ENCODE measurements around the gene PIR.

PIR gene

GRCh38 chrX:15475486-15475885 is 17.6 kb downstream of the PIR start:
- DNase-seq: no peak

GRCh38 chrX:15475021-15475420 is 18.1 kb downstream of the PIR start:
- no peak for DNase-seq

- no peak for DNase-seq
Observed at GRCh38 chrX:15474028-15474427, 19.1 kb downstream of the PIR start.

GRCh38 chrX:15472531-15472930 is 20.6 kb downstream of the PIR start:
- DNase-seq: no peak

- peak; percentile 43 for DNase-seq
Observed at GRCh38 chrX:15471028-15471427, 22.1 kb downstream of the PIR start.

GRCh38 chrX:15469613-15470012 is 23.5 kb downstream of the PIR start:
- no peak for DNase-seq

- DNase-seq: peak; percentile 66
Observed at GRCh38 chrX:15468036-15468435, 25.1 kb downstream of the PIR start.

- no peak for DNase-seq
Observed at GRCh38 chrX:15465896-15466651, 27.1 kb downstream of the PIR start.

- DNase-seq: no peak
Observed at GRCh38 chrX:15465347-15465746, 27.8 kb downstream of the PIR start.

- DNase-seq: no peak
Observed at GRCh38 chrX:15464704-15465103, 28.4 kb downstream of the PIR start.

DNA sequence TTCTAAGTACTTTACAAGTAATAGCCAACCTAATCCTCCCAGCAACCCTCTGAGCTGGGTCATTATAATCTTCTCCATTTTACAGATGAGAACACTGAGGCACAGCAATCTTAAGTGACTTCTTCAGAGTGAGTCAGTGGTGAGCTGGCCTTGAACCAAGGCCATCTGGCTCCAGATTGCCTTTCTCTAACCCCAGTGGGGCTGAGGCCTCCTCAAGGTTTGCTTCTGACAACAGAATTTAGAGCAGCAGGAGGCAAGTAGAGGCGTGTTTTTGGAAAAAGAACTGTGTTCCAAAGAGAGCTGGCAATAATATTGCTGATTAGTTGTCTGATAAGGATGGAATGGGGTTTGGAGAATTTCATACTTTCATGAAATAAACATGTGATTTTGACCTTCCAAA is 41.2 kb downstream of the PIR start:
- DNase-seq: no peak

GRCh38 chrX:15448010-15448639 is 45.0 kb downstream of the PIR start:
- no peak for DNase-seq

DNA sequence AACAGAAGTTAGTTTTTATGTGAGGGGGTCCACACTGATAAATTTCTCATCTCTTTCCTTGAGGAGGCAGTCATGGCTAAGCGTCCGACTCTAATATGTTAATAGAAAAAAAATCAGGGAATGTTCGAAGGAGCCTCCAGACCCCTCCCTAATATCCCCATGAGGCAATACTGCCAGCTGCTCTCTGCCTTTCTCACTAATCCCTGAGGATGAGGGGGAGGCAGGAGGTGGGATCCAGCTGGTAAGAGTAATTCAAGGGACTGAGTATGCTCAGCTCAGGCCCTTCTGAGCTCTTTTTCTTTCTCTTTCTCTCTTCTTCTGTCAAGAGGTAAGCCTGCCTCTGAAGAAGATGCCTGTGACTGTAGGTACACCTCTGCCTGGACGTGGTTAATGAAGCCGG is 51.7 kb downstream of the PIR start:
- peak; percentile 2 for DNase-seq

DNA sequence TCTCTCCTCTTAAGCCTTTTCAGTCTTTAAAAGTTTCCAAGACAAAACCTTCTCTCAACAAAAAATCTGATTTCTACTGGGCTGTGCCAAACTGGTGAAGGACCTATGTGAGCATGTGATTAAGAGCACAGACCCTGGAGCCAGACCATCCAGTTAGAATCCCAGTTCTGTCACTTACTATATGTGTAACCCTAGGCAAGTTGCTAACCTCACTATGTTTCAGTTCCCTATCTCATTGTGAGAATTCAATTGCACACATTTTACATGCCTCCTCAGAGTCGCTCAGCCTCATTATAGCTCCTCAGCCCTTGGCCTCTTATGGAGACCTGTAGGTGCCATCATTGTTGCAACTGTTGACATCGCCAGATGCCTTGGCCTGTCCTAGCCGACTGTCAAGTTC is 54.8 kb downstream of the PIR start:
- DNase-seq: no peak

DNA sequence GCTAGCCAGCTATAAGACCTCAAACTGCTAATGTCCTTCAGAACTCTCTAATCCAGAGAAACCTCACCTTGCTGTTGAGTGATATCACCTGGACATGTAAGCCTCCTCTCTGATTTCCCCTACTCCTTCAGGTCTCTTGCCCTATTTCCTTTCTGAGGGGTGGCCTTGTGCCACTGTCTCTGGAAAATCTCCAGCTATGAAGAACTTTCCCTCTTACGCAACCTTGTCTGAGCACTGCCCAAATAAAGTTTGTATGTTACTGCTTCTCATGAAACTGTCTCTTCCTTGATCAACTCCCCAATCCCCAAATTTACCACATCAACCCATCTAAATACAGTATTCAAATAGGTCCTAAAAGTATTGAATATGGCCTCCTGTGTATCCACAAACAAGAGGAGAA is 55.4 kb downstream of the PIR start:
- no peak for DNase-seq

DNA sequence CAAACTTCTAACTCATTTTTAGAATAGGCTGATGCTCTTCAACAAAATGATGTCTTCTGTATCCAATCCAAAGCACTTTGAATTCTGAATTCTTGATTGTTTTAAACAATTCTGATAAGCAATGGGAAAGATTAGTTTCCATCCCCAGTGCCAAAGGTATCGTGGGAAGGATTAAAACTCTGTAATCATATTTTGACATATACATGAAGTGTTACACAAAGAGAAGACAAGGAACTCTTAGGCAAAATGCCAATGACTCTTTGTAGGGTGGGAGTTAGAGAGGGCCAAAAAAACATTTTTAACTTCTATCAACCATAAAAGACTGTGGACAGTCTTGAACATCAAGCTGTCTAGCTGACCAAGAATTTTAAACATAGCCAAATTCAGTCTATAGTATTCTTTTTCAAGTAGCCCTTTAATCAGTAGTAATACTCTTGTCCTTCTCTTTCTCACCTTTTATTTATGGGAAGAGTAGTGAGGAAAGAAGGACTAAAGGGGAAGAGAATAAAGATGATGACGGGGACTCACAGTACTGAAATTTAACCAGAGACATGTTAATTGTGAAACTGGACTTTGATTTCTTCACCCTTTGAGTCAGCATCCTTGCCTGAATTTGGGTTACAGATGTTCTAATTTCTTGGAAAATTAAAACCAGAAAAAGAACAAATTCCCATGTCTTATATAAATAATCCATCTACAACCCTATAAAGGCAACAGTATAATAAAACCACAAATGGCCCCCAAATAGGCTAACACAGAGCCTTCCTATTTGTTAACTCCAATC is 57.1 kb downstream of the PIR start:
- DNase-seq: no peak

- no peak for DNase-seq
Observed at GRCh38 chrX:15434205-15434604, 58.9 kb downstream of the PIR start.

DNA sequence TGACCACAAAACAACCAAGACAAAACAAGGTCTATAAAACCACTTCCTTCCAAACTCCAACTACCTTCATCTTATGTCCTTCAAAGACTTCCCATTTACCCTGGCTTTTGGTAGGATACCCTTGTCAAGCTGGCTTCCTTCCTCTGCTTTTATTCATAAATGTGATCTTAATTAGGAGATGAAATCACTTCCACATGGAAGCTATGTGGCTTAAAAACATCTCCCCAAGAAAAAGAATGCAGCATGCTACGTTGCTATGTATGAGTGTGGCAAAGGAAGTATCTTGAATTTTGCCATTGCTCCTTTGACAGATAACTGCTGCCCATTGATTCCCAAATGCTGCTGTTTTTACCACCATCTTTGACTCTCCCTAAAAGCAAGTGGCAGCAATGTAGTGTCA is 62.5 kb downstream of the PIR start:
- no peak for DNase-seq

GRCh38 chrX:15430076-15430475 is 63.1 kb downstream of the PIR start:
- DNase-seq: no peak

DNA sequence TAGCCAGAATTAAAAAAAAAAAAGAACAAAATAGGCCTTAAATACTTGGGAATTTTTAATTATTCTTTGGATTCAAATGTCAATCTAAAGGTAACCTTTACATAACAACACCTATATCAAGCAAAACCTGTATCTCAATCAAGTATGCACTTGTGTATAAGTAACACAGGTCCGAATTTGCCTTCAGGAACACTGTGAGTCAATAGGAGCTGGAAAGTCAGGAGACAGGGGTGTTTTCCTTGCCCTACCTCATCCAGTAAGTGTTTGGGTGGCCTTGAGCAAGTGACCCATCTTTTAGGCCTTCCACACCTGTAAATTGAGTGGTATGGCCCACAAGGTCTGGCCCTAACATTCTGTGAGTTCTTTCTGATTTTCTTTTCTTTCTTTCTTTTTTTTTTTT is 68.1 kb downstream of the PIR start:
- DNase-seq: no peak

- DNase-seq: no peak
Observed at GRCh38 chrX:15418707-15419181, 74.4 kb downstream of the PIR start.

GRCh38 chrX:15418041-15418706 is 75.0 kb downstream of the PIR start:
- DNase-seq: no peak
